Liver (tissue), 3 donors: Measurements from ENCODE around the gene CAPN2.

Source experiments
- CTCF ChIP-seq: fragments of 150-350 bp; IDR thresholded peaks from 2 replicates; pipeline ENCODE4 v1.5.1; 2017; ENCODE audit warnings: improper control_type of control experiment, low read depth, low read length; ENCODE audit not compliant: missing input control
- GABPA ChIP-seq, 2 donors: IDR thresholded peaks in 1 of 2; conservative IDR thresholded peaks in 1 of 2; 2 replicates each; pipeline ENCODE4 v1.6.1; 2016; ENCODE audit warnings: antibody characterized with exemption in 2 of 2, mild to moderate bottlenecking in 1 of 2, moderate library complexity in 1 of 2
- JUND ChIP-seq, 2 donors: IDR thresholded peaks; 2 replicates each; pipeline ENCODE4 v1.6.1; 2016; ENCODE audit warnings: antibody characterized with exemption in 2 of 2
- MAX ChIP-seq: IDR thresholded peaks from 2 replicates; pipeline ENCODE4 v1.6.1; 2016; ENCODE audit warnings: antibody characterized with exemption
- RAD21 ChIP-seq, 2 donors: IDR thresholded peaks; 2 replicates each; pipeline ENCODE4 v1.6.1; 2016; ENCODE audit warnings: antibody characterized with exemption in 2 of 2, mild to moderate bottlenecking in 2 of 2
- SP1 ChIP-seq: IDR thresholded peaks from 2 replicates; pipeline ENCODE4 v1.6.1; 2018; ENCODE audit warnings: antibody characterized with exemption, mild to moderate bottlenecking
- TAF1 ChIP-seq: conservative IDR thresholded peaks from 2 replicates; pipeline ENCODE4 v1.6.1; 2016; ENCODE audit warnings: antibody characterized with exemption, mild to moderate bottlenecking
- YY1 ChIP-seq: IDR thresholded peaks from 2 replicates; pipeline ENCODE4 v1.6.1; 2016; ENCODE audit warnings: antibody characterized with exemption, mild to moderate bottlenecking
- TF ChIP-seq, protein P1 (sequence below): IDR thresholded peaks from 2 replicates; pipeline ENCODE4 v1.6.1; 2016; ENCODE audit warnings: antibody characterized with exemption
- TF ChIP-seq, protein P2 (sequence below): IDR thresholded peaks from 2 replicates; pipeline ENCODE4 v1.6.1; 2016; ENCODE audit warnings: antibody characterized with exemption, mild to moderate bottlenecking
- donor health status: healthy.
- donor health status: healthy.

- TF ChIP-seq CTCF: no peak
- no peak for TF ChIP-seq SP1
- no peak for TF ChIP-seq MAX
- TF ChIP-seq, protein P1, sequence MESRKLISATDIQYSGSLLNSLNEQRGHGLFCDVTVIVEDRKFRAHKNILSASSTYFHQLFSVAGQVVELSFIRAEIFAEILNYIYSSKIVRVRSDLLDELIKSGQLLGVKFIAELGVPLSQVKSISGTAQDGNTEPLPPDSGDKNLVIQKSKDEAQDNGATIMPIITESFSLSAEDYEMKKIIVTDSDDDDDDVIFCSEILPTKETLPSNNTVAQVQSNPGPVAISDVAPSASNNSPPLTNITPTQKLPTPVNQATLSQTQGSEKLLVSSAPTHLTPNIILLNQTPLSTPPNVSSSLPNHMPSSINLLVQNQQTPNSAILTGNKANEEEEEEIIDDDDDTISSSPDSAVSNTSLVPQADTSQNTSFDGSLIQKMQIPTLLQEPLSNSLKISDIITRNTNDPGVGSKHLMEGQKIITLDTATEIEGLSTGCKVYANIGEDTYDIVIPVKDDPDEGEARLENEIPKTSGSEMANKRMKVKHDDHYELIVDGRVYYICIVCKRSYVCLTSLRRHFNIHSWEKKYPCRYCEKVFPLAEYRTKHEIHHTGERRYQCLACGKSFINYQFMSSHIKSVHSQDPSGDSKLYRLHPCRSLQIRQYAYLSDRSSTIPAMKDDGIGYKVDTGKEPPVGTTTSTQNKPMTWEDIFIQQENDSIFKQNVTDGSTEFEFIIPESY: no peak
- no peak for TF ChIP-seq TAF1
- TF ChIP-seq, protein P2, sequence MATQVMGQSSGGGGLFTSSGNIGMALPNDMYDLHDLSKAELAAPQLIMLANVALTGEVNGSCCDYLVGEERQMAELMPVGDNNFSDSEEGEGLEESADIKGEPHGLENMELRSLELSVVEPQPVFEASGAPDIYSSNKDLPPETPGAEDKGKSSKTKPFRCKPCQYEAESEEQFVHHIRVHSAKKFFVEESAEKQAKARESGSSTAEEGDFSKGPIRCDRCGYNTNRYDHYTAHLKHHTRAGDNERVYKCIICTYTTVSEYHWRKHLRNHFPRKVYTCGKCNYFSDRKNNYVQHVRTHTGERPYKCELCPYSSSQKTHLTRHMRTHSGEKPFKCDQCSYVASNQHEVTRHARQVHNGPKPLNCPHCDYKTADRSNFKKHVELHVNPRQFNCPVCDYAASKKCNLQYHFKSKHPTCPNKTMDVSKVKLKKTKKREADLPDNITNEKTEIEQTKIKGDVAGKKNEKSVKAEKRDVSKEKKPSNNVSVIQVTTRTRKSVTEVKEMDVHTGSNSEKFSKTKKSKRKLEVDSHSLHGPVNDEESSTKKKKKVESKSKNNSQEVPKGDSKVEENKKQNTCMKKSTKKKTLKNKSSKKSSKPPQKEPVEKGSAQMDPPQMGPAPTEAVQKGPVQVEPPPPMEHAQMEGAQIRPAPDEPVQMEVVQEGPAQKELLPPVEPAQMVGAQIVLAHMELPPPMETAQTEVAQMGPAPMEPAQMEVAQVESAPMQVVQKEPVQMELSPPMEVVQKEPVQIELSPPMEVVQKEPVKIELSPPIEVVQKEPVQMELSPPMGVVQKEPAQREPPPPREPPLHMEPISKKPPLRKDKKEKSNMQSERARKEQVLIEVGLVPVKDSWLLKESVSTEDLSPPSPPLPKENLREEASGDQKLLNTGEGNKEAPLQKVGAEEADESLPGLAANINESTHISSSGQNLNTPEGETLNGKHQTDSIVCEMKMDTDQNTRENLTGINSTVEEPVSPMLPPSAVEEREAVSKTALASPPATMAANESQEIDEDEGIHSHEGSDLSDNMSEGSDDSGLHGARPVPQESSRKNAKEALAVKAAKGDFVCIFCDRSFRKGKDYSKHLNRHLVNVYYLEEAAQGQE: no peak
- TF ChIP-seq JUND (IDR thresholded peaks at IDR 0.05): peak; percentile 83 to 89
- no peak for TF ChIP-seq YY1
- no peak for TF ChIP-seq GABPA (IDR thresholded peaks at IDR 0.05 in 1 of 2, conservative IDR thresholded peaks at IDR 0.05 in 1 of 2)
- TF ChIP-seq RAD21 (IDR thresholded peaks at IDR 0.05): no peak
These were observed 14.2 kb downstream of the CAPN2 start for GRCh38 chr1:223726380-223727001.
